Liver (tissue), 3 donors: ENCODE data around the gene PTMA.

Source experiments
- EGR1 ChIP-seq, 2 donors: IDR thresholded peaks; 2 replicates each; pipeline ENCODE4 v1.6.1; 2016 to 2018; ENCODE audit warnings: antibody characterized with exemption in 2 of 2, low read depth in 2 of 2
- FOXA1 ChIP-seq: IDR thresholded peaks from 2 replicates; pipeline ENCODE4 v1.6.1; 2016; ENCODE audit warnings: antibody characterized with exemption
- FOXA2 ChIP-seq: IDR thresholded peaks from 2 replicates; pipeline ENCODE4 v1.6.1; 2016; ENCODE audit warnings: antibody characterized with exemption
- GABPA ChIP-seq, 2 donors: IDR thresholded peaks in 1 of 2; conservative IDR thresholded peaks in 1 of 2; 2 replicates each; pipeline ENCODE4 v1.6.1; 2016; ENCODE audit warnings: antibody characterized with exemption in 2 of 2, mild to moderate bottlenecking in 1 of 2, moderate library complexity in 1 of 2
- HNF4G ChIP-seq: IDR thresholded peaks from 2 replicates; pipeline ENCODE4 v1.6.1; 2016; ENCODE audit warnings: antibody characterized with exemption
- JUND ChIP-seq, 2 donors: IDR thresholded peaks; 2 replicates each; pipeline ENCODE4 v1.6.1; 2016; ENCODE audit warnings: antibody characterized with exemption in 2 of 2
- RAD21 ChIP-seq, 2 donors: IDR thresholded peaks; 2 replicates each; pipeline ENCODE4 v1.6.1; 2016; ENCODE audit warnings: antibody characterized with exemption in 2 of 2, mild to moderate bottlenecking in 2 of 2
- RXRA ChIP-seq, 2 donors: IDR thresholded peaks; 2 replicates each; pipeline ENCODE4 v1.6.1; 2017 to 2018; ENCODE audit warnings: antibody characterized with exemption in 2 of 2, mild to moderate bottlenecking in 1 of 2
- SP1 ChIP-seq: IDR thresholded peaks from 2 replicates; pipeline ENCODE4 v1.6.1; 2018; ENCODE audit warnings: antibody characterized with exemption, mild to moderate bottlenecking
- TAF1 ChIP-seq: conservative IDR thresholded peaks from 2 replicates; pipeline ENCODE4 v1.6.1; 2016; ENCODE audit warnings: antibody characterized with exemption, mild to moderate bottlenecking
- YY1 ChIP-seq: IDR thresholded peaks from 2 replicates; pipeline ENCODE4 v1.6.1; 2016; ENCODE audit warnings: antibody characterized with exemption, mild to moderate bottlenecking
- TF ChIP-seq, protein P1 (sequence below): fragments of 150-350 bp; IDR thresholded peaks from 2 replicates; pipeline ENCODE4 v1.5.1; 2017; ENCODE audit warnings: improper control_type of control experiment, low read depth, low read length; ENCODE audit not compliant: missing input control
- TF ChIP-seq, protein P2 (sequence below): IDR thresholded peaks from 2 replicates; pipeline ENCODE4 v1.6.1; 2016; ENCODE audit warnings: antibody characterized with exemption
- TF ChIP-seq, protein P3 (sequence below): IDR thresholded peaks from 2 replicates; pipeline ENCODE4 v1.6.1; 2016; ENCODE audit warnings: antibody characterized with exemption, mild to moderate bottlenecking
- donor health status: healthy.
- donor health status: healthy.

DNA sequence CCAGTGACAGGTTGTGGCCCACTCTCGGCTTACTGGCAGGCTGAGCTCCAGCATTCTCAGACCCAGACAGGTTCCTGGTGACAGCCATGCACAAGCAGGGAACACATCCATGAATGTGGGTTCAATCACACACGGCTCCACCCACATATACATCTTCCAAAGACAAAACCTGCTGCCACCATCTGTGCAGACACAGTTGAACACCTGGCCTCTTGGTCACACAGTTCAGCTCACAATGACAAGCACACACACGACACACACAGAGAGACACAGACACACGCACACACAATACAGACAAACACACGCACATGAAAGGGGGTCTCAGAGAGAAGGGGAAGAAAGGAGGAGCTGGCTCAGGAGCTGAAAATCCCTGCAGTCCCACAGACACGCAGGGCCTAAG is 32.1 kb upstream of the PTMA start:
- TF ChIP-seq, protein P1, sequence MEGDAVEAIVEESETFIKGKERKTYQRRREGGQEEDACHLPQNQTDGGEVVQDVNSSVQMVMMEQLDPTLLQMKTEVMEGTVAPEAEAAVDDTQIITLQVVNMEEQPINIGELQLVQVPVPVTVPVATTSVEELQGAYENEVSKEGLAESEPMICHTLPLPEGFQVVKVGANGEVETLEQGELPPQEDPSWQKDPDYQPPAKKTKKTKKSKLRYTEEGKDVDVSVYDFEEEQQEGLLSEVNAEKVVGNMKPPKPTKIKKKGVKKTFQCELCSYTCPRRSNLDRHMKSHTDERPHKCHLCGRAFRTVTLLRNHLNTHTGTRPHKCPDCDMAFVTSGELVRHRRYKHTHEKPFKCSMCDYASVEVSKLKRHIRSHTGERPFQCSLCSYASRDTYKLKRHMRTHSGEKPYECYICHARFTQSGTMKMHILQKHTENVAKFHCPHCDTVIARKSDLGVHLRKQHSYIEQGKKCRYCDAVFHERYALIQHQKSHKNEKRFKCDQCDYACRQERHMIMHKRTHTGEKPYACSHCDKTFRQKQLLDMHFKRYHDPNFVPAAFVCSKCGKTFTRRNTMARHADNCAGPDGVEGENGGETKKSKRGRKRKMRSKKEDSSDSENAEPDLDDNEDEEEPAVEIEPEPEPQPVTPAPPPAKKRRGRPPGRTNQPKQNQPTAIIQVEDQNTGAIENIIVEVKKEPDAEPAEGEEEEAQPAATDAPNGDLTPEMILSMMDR: no peak
- no peak for TF ChIP-seq GABPA (IDR thresholded peaks at IDR 0.05 in 1 of 2, conservative IDR thresholded peaks at IDR 0.05 in 1 of 2)
- no peak for TF ChIP-seq RAD21 (IDR thresholded peaks at IDR 0.05)
- no peak for TF ChIP-seq SP1
- TF ChIP-seq, protein P2, sequence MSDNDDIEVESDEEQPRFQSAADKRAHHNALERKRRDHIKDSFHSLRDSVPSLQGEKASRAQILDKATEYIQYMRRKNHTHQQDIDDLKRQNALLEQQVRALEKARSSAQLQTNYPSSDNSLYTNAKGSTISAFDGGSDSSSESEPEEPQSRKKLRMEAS: no peak
- no peak for TF ChIP-seq JUND (IDR thresholded peaks at IDR 0.05)
- TF ChIP-seq RXRA (IDR thresholded peaks at IDR 0.05): no peak
- TF ChIP-seq TAF1: no peak
- no peak for TF ChIP-seq HNF4G
- no peak for TF ChIP-seq EGR1 (IDR thresholded peaks at IDR 0.05; ENCODE audit: low read depth in 2 of 2)
- TF ChIP-seq, protein P3, sequence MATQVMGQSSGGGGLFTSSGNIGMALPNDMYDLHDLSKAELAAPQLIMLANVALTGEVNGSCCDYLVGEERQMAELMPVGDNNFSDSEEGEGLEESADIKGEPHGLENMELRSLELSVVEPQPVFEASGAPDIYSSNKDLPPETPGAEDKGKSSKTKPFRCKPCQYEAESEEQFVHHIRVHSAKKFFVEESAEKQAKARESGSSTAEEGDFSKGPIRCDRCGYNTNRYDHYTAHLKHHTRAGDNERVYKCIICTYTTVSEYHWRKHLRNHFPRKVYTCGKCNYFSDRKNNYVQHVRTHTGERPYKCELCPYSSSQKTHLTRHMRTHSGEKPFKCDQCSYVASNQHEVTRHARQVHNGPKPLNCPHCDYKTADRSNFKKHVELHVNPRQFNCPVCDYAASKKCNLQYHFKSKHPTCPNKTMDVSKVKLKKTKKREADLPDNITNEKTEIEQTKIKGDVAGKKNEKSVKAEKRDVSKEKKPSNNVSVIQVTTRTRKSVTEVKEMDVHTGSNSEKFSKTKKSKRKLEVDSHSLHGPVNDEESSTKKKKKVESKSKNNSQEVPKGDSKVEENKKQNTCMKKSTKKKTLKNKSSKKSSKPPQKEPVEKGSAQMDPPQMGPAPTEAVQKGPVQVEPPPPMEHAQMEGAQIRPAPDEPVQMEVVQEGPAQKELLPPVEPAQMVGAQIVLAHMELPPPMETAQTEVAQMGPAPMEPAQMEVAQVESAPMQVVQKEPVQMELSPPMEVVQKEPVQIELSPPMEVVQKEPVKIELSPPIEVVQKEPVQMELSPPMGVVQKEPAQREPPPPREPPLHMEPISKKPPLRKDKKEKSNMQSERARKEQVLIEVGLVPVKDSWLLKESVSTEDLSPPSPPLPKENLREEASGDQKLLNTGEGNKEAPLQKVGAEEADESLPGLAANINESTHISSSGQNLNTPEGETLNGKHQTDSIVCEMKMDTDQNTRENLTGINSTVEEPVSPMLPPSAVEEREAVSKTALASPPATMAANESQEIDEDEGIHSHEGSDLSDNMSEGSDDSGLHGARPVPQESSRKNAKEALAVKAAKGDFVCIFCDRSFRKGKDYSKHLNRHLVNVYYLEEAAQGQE: no peak
- no peak for TF ChIP-seq YY1
- no peak for TF ChIP-seq FOXA1
- no peak for TF ChIP-seq FOXA2
